Thymus (tissue), 11 donors: ENCODE measurements around the gene AIF1L. TPM values are rescaled to one million over a fixed set of nuclear protein-coding genes. Genes with fewer than 3 reads are reported as not detected.

Experiments used
- DNase-seq, 9 donors: peaks; one replicate each; pipeline ENCODE4 v3.0.0-alpha.2; 2013; ENCODE audit warnings: low spot score in 9 of 9, low read depth in 6 of 9, missing footprints in 1 of 9
- H3K27ac ChIP-seq, 2 donors: one replicate each; pipeline ENCODE4 v1.5.1; 2013; ENCODE audit warnings: control low read depth in 1 of 2, low read depth in 1 of 2, low read length in 1 of 2, mild to moderate bottlenecking in 1 of 2, moderate library complexity in 1 of 2
- H3K27me3 ChIP-seq, 2 donors: one replicate each; pipeline ENCODE4 v1.5.1; 2013; ENCODE audit warnings: low read length in 1 of 2; ENCODE audit not compliant: control insufficient read depth in 2 of 2, insufficient read depth in 1 of 2
- H3K36me3 ChIP-seq, 2 donors: one replicate each; pipeline ENCODE4 v1.5.1; 2013; ENCODE audit warnings: low read length in 1 of 2, mild to moderate bottlenecking in 1 of 2, moderate library complexity in 1 of 2; ENCODE audit not compliant: control insufficient read depth in 2 of 2, insufficient read depth in 2 of 2
- H3K4me1 ChIP-seq, 2 donors: one replicate each; pipeline ENCODE4 v1.5.1; 2013; ENCODE audit warnings: low read length in 2 of 2; ENCODE audit not compliant: control insufficient read depth in 2 of 2, insufficient read depth in 2 of 2
- H3K4me3 ChIP-seq, 2 donors: one replicate each; pipeline ENCODE4 v1.5.1; 2013; ENCODE audit warnings: low read length in 2 of 2, control low read depth in 1 of 2, mild to moderate bottlenecking in 1 of 2
- H3K9me3 ChIP-seq, 2 donors: one replicate each; pipeline ENCODE4 v1.5.1; 2013; ENCODE audit warnings: low read length in 1 of 2, mild to moderate bottlenecking in 1 of 2; ENCODE audit not compliant: control insufficient read depth in 2 of 2, insufficient read depth in 1 of 2
- whole genome bisulfite sequencing: extraction: QIAGEN DNeasy Blood & Tissue Kit; methylation state at CpG from one replicate; pipeline ENCODE4 v1.1.7; 2013; 5-methylcytosine and 5-hydroxymethylcytosine counted together
- polyA plus RNA-seq: library from polyadenylated mRNA; stranded (reverse); fragments of 200-250 nt; gene quantifications from one replicate; pipeline ENCODE4 v1.2.3, GENCODE V29; 2013
- total RNA-seq: library from RNA; stranded (reverse); fragments of 120-200 nt; gene quantifications from one replicate; pipeline ENCODE4 v1.2.4, GENCODE V29; 2013
- donor health status: healthy.

Gene AIF1L
- total and polyA plus RNA-seq, 2 donors = 2.5 to 4.4 TPM

GRCh38 chr9:131072107-131072870, 24.0 kb upstream of the AIF1L start:
- DNase-seq = no peak
- 95% methylated on average over 16 of the region's 16 CpGs for WGBS
- no peak overlapping the region for H3K27ac ChIP-seq

GRCh38 chr9:131072871-131073237, 23.5 kb upstream of the AIF1L start:
- Histone ChIP-seq H3K4me1 (no peaks in the 10 kb centered on the region), H3K9me3 (no peaks in the 10 kb centered on the region), H3K36me3 (no peaks in the 10 kb centered on the region), H3K27ac (no peak overlapping the region), H3K27me3 (no peaks in the 10 kb centered on the region), H3K4me3 (no peak overlapping the region)
- WGBS = 97% methylated on average over 9 of the region's 9 CpGs
- DNase-seq = no peak

More at GRCh38 chr9:131072107-131072870, 24.0 kb upstream of the AIF1L start:
- Histone ChIP-seq H3K4me3 (no peak overlapping the region), H3K9me3 (no peaks in the 10 kb centered on the region), H3K36me3 (no peaks in the 10 kb centered on the region), H3K27me3 (no peaks in the 10 kb centered on the region), H3K4me1 (no peaks in the 10 kb centered on the region)

GRCh38 chr9:131076347-131077195, 19.8 kb upstream of the AIF1L start:
- 90% methylated on average over 15 of the region's 15 CpGs for WGBS
- no peak overlapping the region for H3K27ac ChIP-seq

GRCh38 chr9:131078427-131079366, 17.6 kb upstream of the AIF1L start:
- no peaks in the 10 kb centered on the region for H3K9me3 ChIP-seq
- no peak for DNase-seq
- H3K27me3 ChIP-seq = peaks cover 0 to 4% of the 10 kb centered on the region in 2 donors
- WGBS = 96% methylated on average over 17 of the region's 17 CpGs
- H3K27ac ChIP-seq = no peak overlapping the region
- no peaks in the 10 kb centered on the region for H3K4me1 ChIP-seq
- H3K36me3 ChIP-seq = no peaks in the 10 kb centered on the region
- H3K4me3 ChIP-seq = no peak overlapping the region

More at GRCh38 chr9:131076347-131077195, 19.8 kb upstream of the AIF1L start:
- DNase-seq = no peak
- Histone ChIP-seq H3K4me1 (no peaks in the 10 kb centered on the region), H3K27me3 (no peaks in the 10 kb centered on the region), H3K9me3 (no peaks in the 10 kb centered on the region), H3K4me3 (no peak overlapping the region), H3K36me3 (no peaks in the 10 kb centered on the region)

DNA sequence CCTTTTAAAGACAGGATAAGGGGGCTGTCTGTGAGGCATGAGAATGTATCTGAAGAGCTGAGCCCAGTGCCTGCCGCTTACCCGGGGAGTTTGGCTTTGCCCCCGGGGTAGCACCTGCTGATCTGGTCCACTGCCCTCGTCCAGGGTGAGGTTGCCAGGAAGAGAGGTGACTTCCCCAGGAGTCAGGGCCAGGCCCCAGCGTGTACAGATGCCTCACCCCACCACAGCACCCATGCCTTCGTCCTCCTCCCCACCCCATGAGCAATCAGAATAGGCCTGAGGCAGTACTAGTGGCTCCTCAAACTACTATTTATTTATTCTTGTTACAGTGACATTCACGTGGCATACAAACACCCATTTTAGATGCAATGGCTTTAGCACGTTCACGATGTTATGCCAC, 15.7 kb upstream of the AIF1L start:
- no peaks in the 10 kb centered on the region for H3K4me1 ChIP-seq
- H3K27ac ChIP-seq = no peak overlapping the region
- DNase-seq = no peak
- no peaks in the 10 kb centered on the region for H3K36me3 ChIP-seq
- no peaks in the 10 kb centered on the region for H3K9me3 ChIP-seq
- 94% methylated on average over 9 of the region's 9 CpGs for WGBS
- no peak overlapping the region for H3K4me3 ChIP-seq
- peaks cover 0 to 9% of the 10 kb centered on the region in 2 donors for H3K27me3 ChIP-seq

DNA sequence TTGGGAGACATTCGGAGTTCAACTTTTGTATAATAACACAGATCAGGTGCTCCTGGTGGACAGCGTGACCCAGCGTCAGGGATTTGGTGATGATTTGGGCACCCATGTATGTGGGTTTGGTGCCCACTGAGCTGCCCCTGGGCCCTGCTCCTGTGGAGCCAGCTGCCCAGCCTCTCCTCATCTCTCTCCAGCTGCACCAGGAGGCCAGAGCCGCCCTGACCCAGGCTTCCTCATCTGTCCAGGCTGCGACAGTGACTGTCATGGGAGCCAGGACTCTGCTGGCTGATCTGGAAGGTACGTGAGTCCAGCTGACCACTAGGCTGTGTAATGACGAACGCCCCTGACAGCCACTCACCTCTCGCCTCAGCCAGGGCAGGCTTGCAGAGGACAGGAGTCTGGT, 14.5 kb upstream of the AIF1L start:
- no peak overlapping the region for H3K4me3 ChIP-seq
- WGBS = 98% methylated on average over 9 of the region's 9 CpGs
- DNase-seq = no peak
- no peaks in the 10 kb centered on the region for H3K9me3 ChIP-seq
- no peaks in the 10 kb centered on the region for H3K4me1 ChIP-seq
- H3K27me3 ChIP-seq = peaks cover 0 to 9% of the 10 kb centered on the region in 2 donors
- H3K27ac ChIP-seq = no peak overlapping the region
- no peaks in the 10 kb centered on the region for H3K36me3 ChIP-seq

DNA sequence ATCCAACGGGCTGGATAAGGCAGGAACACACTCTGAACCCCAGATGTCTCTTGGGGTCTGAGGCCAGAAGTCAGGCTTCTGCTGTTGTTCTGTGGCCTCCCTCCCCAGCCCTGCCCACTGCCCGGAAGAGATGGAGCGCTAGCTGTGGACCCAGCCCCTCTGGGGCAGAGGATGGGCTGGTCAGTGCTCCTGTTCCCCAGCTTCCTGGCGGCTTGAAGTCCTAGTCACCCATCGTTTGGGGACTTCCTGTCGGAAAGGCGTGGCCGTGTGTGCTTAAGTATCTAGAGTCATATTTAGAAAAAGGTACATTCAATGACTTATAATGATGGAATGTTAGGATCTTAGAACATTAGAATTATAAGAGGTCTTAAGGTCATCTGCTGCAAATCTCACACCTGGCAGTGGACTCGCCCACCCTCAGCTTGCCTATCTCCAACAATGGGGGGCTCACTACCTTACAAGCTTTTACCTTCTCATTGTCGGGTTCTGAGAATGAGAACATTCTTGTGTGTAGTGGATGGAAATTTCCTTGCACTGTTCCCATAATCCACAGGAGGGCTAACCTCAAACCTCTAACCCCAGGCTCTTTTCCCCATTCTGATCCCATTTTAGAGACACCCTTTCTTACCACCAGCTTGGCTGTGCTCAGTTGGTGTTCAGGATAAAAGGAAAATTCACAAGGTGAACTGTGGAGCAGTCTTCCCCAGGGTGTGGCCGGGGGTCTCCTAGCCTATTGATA, 13.4 kb upstream of the AIF1L start:
- Histone ChIP-seq H3K9me3 (no peaks in the 10 kb centered on the region), H3K27me3 (peaks cover 0 to 13% of the 10 kb centered on the region in 2 donors), H3K36me3 (no peaks in the 10 kb centered on the region), H3K4me1 (no peaks in the 10 kb centered on the region), H3K4me3 (no peak overlapping the region), H3K27ac (no peak overlapping the region)
- DNase-seq = no peak
- WGBS = 66% methylated on average over 11 of the region's 11 CpGs

- no peak for DNase-seq
- H3K36me3 ChIP-seq = no peaks in the 10 kb centered on the region
- no peak overlapping the region for H3K27ac ChIP-seq
- peaks cover 0 to 13% of the 10 kb centered on the region in 2 donors for H3K27me3 ChIP-seq
- no peaks in the 10 kb centered on the region for H3K9me3 ChIP-seq
- 91% methylated on average over 8 of the region's 8 CpGs for WGBS
- no peaks in the 10 kb centered on the region for H3K4me1 ChIP-seq
- no peak overlapping the region for H3K4me3 ChIP-seq
Observed at GRCh38 chr9:131084661-131085369, 11.5 kb upstream of the AIF1L start.
